RWPE2 (cell line): ENCODE results near the gene SLC30A2.

Source experiments
- ATAC-seq: fragments of 200-7000 bp; cut with Tn5 transposase; 3 replicates; pipeline ENCODE4 v1.9.1; 2021; ENCODE audit warnings: low read depth
- DNase-seq: peaks from one replicate; pipeline ENCODE4 v3.0.0-alpha.2; 2020; ENCODE audit warnings: low spot score
- H3K27ac ChIP-seq: fragments of 450-650 bp; 2 replicates; pipeline ENCODE4 v1.5.1; 2017; ENCODE audit warnings: mild to moderate bottlenecking; ENCODE audit not compliant: poor library complexity, severe bottlenecking
- H3K27me3 ChIP-seq: fragments of 250-450 bp; sonication (Bioruptor Pico); 2 replicates; pipeline ENCODE4 v1.5.1; 2021; ENCODE audit warnings: mild to moderate bottlenecking, moderate library complexity; ENCODE audit not compliant: insufficient read depth, poor library complexity, severe bottlenecking
- H3K36me3 ChIP-seq: fragments of 250-450 bp; sonication (Bioruptor Pico); 2 replicates; pipeline ENCODE4 v1.5.1; 2020; ENCODE audit warnings: low read depth, mild to moderate bottlenecking, moderate library complexity
- H3K4me1 ChIP-seq: fragments of 250-450 bp; sonication (Bioruptor Pico); 2 replicates; pipeline ENCODE4 v1.5.1; 2021; ENCODE audit warnings: mild to moderate bottlenecking, moderate library complexity; ENCODE audit not compliant: insufficient read depth, poor library complexity, severe bottlenecking
- H3K4me3 ChIP-seq: fragments of 250-450 bp; sonication (Bioruptor Pico); 2 replicates; pipeline ENCODE4 v1.5.1; 2021; ENCODE audit warnings: mild to moderate bottlenecking, moderate library complexity; ENCODE audit not compliant: severe bottlenecking
- H3K9me3 ChIP-seq: fragments of 250-450 bp; sonication (Bioruptor Pico); 2 replicates; pipeline ENCODE4 v1.5.1; 2021; ENCODE audit warnings: mild to moderate bottlenecking, moderate library complexity; ENCODE audit not compliant: severe bottlenecking
- CTCF ChIP-seq: fragments of 450-650 bp; IDR thresholded peaks from one replicate; pipeline ENCODE4 v1.5.1; 2017; ENCODE audit warnings: mild to moderate bottlenecking, moderate library complexity; ENCODE audit not compliant: poor library complexity, severe bottlenecking

Gene SLC30A2

GRCh38 chr1:26006710-26007109, 39.2 kb downstream of the SLC30A2 start:
- no peaks in the 10 kb centered on the region for H3K36me3 ChIP-seq
- H3K9me3 ChIP-seq: no peaks in the 10 kb centered on the region
- H3K27ac ChIP-seq: no peak overlapping the region
- no peak overlapping the region for H3K4me3 ChIP-seq
- H3K27me3 ChIP-seq: no peaks in the 10 kb centered on the region
- TF ChIP-seq CTCF: no peak
- DNase-seq (no peak), ATAC-seq (no peak)
- H3K4me1 ChIP-seq: no peaks in the 10 kb centered on the region

- ATAC-seq: no peak
- no peak overlapping the region for H3K27ac ChIP-seq
- no peaks in the 10 kb centered on the region for H3K36me3 ChIP-seq
- H3K4me3 ChIP-seq: no peak overlapping the region
- H3K9me3 ChIP-seq: no peaks in the 10 kb centered on the region
- no peak for DNase-seq
- no peaks in the 10 kb centered on the region for H3K4me1 ChIP-seq
- TF ChIP-seq CTCF: no peak
- no peaks in the 10 kb centered on the region for H3K27me3 ChIP-seq
These were observed 40.3 kb downstream of the SLC30A2 start for GRCh38 chr1:26005434-26006105.

- ATAC-seq: no peak
- Histone ChIP-seq H3K27ac (no peak overlapping the region), H3K27me3 (no peaks in the 10 kb centered on the region)
These were observed 42.2 kb downstream of the SLC30A2 start for GRCh38 chr1:26003756-26004155.

GRCh38 chr1:26003262-26003661, 42.7 kb downstream of the SLC30A2 start:
- Histone ChIP-seq H3K9me3 (no peaks in the 10 kb centered on the region), H3K27ac (no peak overlapping the region), H3K4me3 (no peak overlapping the region), H3K27me3 (no peaks in the 10 kb centered on the region), H3K4me1 (peaks cover 3% of the 10 kb centered on the region), H3K36me3 (no peaks in the 10 kb centered on the region)
- no peak for TF ChIP-seq CTCF
- DNase-seq (no peak), ATAC-seq (no peak)

More at GRCh38 chr1:26003756-26004155, 42.2 kb downstream of the SLC30A2 start:
- no peak for TF ChIP-seq CTCF
- no peak for DNase-seq
- H3K4me1 ChIP-seq: no peaks in the 10 kb centered on the region
- no peak overlapping the region for H3K4me3 ChIP-seq
- H3K9me3 ChIP-seq: no peaks in the 10 kb centered on the region
- H3K36me3 ChIP-seq: no peaks in the 10 kb centered on the region

GRCh38 chr1:25999041-25999800, 46.7 kb downstream of the SLC30A2 start:
- no peak overlapping the region for H3K4me3 ChIP-seq
- H3K36me3 ChIP-seq: no peaks in the 10 kb centered on the region
- no peak for DNase-seq
- H3K27ac ChIP-seq: no peak overlapping the region
- no peak for TF ChIP-seq CTCF
- peaks cover 8% of the 10 kb centered on the region for H3K4me1 ChIP-seq
- no peaks in the 10 kb centered on the region for H3K27me3 ChIP-seq
- H3K9me3 ChIP-seq: no peaks in the 10 kb centered on the region
- ATAC-seq: no peak
